HG03103 (cell line): Measurements from ENCODE around the gene PDP2.
"Not testable (repeated sequence)": the region's sequence is repeated elsewhere in the genome, so short reads cannot be mapped to it uniquely, and the experiment has no call there.

ENCODE experiments used
- ATAC-seq: cut with Tn5 transposase; IDR thresholded peaks from one replicate; pipeline ENCODE4 v1.9.1; 2021; ENCODE audit warnings: low read depth; ENCODE audit not compliant: unreplicated experiment

The PDP2 gene

GRCh38 chr16:66853261-66854139 lies 26.8 kb upstream of the PDP2 start:
- ATAC-seq = no peak

DNA sequence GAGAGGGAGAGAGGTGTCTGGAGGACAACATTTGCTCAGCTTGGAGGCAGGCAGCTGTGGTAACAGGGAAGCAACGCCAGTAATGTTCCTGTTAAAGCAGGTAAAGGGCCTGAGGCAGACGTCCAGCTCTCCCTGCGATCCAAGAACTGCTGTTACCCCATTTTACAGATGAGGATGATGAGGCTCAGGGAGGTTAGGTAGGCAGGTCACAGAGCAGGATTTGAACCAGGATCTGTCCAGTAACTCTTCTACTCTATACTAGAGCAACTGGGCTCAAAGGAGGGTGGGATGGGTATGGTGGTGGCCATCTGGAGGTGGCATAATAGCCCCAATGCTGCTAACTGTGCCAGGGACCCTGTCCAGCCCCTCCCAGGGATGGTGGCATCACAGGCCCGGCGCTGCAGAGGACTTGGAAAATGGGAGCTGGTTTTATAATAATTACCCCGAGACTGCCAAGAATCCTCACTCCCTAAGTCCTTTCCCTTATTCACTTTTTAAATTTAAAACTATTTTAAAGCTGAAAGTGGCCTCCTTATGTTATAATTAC lies 24.1 kb upstream of the PDP2 start:
- ATAC-seq = no peak

- ATAC-seq = no peak
Observed at GRCh38 chr16:66856801-66857200, 23.5 kb upstream of the PDP2 start.

DNA sequence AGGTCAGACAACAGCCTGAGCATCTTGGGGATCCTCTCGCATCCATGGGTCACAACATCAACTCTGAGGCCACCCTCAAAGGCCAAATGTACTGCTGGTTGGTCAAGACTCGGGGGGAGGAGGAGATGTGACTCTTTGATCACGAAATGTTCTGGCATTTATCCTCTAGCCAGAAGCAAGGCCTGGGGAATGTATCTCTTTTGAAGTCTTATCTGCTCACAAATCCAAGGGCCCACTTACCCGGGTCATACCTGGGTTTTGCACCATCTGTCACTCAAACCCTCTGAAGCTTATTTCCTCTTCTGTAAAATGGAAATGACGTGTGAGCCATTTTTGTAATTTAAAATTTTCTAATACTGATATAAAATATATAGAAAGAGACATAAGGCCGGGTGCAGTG lies 22.9 kb upstream of the PDP2 start:
- no peak for ATAC-seq

GRCh38 chr16:66858740-66859396 lies 21.4 kb upstream of the PDP2 start:
- no peak for ATAC-seq

GRCh38 chr16:66859397-66860068 lies 20.8 kb upstream of the PDP2 start:
- ATAC-seq = no peak

- no peak for ATAC-seq
Observed at GRCh38 chr16:66862023-66862520, 18.2 kb upstream of the PDP2 start.

DNA sequence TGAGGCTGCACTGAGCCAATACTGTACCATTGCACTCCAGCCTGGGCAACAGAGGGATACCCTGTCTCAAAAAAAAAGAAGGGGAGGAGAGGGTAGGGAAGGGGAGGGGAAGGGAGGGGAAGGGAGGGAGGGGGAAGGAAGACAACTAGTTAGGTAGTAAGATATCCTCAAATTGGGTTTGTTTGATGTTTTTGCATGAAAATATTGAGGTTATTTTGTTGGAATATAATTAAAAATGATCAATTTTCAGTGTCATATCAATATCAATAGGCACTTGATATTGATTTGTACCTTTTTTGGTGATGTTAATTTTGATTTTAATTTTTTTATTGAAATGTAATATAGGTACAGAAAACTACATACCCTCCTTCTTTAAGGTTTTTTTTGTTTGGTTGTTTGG lies 16.6 kb upstream of the PDP2 start:
- ATAC-seq = no peak

DNA sequence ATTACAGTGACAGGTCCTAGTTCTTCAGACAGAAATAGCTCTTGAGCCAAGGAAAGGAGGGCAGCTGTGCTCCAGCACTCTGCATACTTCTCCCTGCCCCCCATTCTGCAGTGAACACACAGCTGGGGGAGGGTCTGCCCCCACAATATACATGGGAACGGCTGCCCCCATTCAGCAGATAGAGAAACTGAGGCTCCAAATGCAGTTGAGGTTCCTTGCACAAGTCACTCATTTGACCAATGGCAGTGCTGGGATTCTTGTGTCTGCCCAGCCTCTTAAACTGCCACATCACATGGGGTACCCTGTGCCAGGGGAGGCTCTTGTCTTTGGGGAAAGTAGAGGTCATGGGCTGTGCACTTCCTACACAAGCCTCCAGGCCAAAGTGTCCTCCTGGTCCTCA lies 10.9 kb upstream of the PDP2 start:
- ATAC-seq = no peak

- not testable (repeated sequence) for ATAC-seq
Observed at GRCh38 chr16:66871363-66871762, 9.0 kb upstream of the PDP2 start.

DNA sequence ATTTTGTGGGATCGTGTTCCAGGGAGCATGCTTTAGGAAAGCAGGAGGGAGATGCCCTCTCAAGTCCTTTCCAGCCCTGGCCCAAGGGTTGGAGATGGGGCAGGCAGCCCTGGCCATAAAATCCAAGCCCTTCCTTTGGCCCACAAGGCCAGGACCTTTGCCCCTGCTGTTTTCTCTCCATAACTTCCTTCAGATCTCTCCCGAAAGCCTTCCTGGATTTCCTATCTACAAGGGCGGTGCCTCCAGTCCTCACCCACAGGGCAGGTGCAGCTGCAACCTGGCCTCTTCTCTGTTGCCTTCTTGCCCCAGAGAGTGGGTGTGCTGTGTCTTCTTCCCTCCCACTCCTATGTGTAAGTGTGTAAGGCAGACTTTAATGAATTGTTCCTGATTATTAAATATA lies 8.5 kb upstream of the PDP2 start:
- no peak for ATAC-seq

GRCh38 chr16:66872559-66872942 lies 7.8 kb upstream of the PDP2 start:
- ATAC-seq = no peak

DNA sequence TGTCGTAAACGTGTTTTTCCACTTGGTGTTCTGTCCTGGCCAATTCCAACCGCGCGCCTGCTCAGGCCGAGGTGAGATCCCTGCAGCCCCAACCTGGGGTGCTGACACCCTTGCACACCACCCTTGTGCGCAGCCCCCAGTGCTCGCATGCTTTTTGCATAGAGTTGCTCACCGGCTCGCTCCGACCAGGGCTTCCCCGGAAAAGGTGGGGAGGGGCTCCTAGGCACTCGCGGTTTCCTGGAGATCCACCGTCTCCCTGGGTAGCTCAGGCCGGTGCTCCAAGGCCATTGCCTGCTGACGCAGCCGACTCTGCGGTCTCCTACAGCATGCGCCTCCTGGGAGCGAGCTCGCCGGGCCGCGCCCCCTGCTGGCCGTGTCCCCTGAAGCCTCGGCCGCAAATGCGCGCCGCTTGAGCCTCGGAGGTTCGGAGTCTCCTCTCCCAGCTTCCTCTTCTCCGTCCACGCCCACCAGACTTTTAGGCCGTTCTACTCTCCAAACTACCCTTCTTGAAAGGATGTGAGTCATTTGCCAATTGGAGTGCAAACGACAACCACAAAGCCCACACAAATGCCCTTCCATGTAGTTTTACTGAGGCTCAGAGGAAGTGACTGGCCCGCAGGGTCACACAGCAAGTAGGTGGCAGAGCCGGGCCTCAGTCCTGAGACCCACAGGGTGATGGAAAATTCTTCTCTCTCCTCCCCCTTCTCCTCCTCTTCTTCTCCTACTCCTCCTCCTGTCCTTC lies 7.2 kb upstream of the PDP2 start:
- ATAC-seq = peak; percentile 91

DNA sequence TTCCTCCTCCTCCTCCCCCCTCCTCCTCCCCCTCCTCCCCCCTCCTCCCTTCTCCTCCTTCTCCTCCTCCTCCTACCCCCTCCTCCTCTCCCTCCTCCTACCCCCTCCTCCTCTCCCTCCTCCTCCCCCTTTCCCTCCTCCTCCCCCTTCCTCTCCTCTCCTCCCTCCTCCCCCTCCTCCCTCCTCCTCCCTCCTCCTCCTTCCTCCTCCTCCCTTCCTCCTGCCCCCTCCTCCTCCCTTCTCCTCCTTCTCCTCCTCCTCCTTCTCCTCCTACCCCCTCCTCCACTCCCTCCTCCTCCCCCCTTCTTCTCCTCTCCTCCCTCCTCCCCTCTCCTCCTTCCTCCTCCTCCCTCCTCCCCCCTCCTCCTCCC lies 6.6 kb upstream of the PDP2 start:
- ATAC-seq = no peak

- no peak for ATAC-seq
Observed at GRCh38 chr16:66874079-66874775, 6.1 kb upstream of the PDP2 start.

- no peak for ATAC-seq
Observed at GRCh38 chr16:66878067-66878466, 2.2 kb upstream of the PDP2 start.

GRCh38 chr16:66881014-66881417 lies 701 bp downstream of the PDP2 start:
- ATAC-seq = no peak

DNA sequence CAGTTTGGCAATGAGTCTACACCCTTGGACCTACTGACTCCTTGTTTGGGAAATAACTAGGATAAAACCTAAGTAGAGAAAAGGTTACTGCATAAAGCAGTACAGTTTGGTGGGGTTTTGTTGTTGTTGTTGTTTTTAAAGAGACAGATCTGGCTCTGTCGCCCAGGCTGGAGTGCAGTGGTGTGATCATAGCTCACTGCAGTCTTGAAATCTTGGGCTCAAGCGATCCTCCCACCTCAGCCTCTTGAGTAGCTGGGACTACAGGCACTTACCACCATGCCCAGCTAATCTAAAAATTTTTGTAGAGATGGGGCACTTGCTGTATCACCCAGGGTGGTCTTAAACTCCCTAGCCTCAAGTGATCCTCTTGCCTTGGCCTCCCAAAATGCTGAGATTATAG lies 1.2 kb downstream of the PDP2 start:
- ATAC-seq = no peak

- ATAC-seq = no peak
Observed at GRCh38 chr16:66881964-66882508, 1.7 kb downstream of the PDP2 start.

DNA sequence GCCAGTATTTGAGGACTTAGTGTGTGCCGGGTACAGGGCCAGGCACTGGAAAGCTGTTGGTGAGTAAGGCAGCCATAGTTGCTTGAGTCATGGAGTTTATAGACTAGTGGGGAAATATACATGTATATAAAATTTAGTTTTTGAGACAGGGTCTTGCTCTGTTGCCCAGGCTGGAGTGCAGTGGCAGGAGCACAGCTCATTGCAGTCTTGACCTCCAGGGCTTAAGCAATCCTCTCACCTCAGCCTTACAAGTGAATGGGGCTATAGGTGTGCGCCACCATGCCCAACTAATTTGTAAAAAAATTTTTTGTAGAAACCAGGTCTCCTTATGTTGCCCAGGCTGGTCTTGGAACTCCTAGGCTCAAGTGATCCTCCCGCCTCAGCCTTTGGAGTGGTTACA lies 2.4 kb downstream of the PDP2 start:
- no peak for ATAC-seq
